Measurements from ENCODE around the gene RBM11.

GRCh38 chr21:14262039-14262438 lies 46.1 kb downstream of the RBM11 start:
- TF ChIP-seq EP300 (IDR thresholded peaks at IDR 0.05) (no peak), CTCF (IDR thresholded peaks at IDR 0.05) (no peak), POLR2AphosphoS5 (IDR thresholded peaks at IDR 0.05) (no peak)

All from stomach (tissue), 4 donors.